Stimulated activated CD8-positive, alpha-beta memory T cell treated with anti-CD3 and anti-CD28 coated beads, Interleukin-4, amount 100 ng/mL, for 4 hours (primary cell): ENCODE results near the gene CFAP157.

Experiments
- DNase-seq, 2 donors: peaks; one replicate each; pipeline ENCODE4 v3.0.0-alpha.2; 2020; ENCODE audit warnings: low read depth in 2 of 2, low spot score in 1 of 2

Gene CFAP157

DNA sequence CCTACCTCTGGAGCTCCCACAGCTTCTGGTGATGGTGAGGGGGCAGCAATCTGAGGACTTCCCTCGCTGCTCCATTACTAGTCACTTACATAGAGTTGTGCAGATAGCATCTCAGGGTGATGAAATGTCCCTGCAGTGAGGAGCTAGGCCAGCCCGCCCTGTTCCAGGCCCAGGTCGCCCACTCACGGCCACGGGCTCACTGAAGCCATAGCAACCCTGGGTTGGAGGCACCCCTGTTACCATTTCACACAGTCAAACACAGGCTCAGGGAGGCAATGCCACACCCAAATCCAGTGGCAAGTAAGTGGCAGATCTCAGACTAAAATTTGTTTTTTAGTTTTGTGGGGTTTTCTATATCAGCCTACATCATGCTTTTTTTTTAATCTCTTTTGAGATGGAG, 52.1 kb downstream of the CFAP157 start:
- no peak for DNase-seq

DNA sequence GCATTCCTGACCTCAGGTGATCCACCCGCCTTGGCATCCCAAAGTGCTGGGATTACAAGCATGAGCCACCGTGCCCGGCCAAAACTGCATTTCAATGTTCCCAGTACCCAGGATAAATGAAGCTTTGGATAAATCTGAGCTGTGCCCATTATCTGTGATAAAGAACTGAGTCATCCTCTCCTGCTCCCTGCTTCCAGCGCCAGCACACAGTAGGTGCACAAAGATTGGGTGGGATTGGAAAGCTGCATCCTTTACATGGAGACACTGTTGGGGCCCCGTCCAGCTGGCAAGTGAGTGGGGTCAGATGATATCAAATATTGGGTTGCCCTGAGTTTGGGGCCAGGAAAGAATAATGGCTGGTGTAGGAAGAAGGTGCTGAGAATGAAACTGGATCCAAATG, 54.3 kb downstream of the CFAP157 start:
- DNase-seq: no peak

DNA sequence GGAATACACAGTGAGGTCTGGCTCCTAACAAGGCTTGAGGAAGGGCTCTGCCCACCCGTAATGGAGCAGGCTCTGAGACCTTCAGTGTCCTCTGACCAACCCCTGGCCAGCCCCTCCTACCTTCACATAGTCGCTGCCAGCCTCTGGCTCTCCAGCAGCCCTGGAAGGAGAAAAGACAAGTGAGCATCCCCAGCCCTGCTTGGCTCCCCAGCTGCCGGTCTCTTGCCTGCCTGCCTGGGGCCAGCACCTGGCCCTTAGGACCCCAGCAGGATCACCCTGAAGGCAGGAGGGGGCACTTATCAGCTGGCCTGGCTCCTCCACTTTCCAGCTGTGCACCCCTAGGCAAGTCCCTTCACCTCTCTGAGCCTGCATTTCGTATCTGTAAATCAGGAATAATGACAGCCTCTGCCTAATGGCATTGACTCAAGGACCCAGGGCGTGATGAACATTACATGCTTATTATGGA, 54.7 kb downstream of the CFAP157 start:
- no peak for DNase-seq

DNA sequence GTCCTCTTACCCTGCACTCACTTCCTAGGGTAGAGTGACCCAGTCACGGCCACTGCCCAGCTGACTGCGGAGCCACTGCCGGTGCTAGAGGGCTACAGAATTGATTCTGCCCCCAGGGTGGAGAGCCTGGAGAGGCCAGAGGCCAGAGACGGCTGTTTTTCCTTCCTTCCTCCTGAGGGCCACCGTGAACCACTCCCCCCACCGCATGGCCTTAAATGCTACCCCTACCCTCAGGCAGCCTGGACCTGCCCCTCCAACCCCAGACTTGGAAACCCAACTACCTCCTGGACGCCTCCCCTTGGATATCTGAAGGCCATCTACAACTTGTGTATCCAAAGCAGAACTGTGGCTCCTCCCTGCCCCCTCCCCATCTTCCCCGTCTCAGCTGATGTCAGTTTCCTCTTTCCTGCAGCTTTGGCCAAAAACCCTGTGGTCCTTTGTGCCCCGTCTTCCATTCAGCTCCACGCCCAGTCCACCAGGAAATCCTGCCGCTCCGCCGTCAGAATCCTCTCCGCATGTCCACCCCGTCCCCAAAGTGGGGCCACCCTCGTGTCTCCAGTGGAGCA, 55.4 kb downstream of the CFAP157 start:
- no peak for DNase-seq

DNA sequence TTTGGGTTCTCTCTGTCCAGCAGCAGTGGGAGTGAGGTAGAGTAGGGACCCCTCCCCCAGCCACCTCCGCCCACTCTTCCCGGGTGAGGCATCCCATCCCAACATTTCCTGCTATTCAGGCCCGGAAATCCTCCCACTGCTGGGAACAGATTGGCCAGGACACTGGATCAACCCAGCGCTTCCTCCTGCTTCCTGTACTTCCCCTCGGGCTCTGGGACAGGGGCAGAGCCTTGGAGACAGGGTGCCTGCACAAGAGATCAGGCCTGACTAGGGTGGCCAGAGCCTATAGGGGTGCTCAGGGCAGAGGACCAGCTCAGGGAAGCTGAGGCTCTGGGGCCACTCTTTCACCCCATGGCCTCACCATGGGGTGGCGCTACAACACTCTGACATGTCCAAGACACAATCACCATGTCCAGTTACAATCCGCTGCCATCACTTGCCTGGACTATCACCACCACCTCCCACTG, 57.2 kb downstream of the CFAP157 start:
- no peak for DNase-seq

DNA sequence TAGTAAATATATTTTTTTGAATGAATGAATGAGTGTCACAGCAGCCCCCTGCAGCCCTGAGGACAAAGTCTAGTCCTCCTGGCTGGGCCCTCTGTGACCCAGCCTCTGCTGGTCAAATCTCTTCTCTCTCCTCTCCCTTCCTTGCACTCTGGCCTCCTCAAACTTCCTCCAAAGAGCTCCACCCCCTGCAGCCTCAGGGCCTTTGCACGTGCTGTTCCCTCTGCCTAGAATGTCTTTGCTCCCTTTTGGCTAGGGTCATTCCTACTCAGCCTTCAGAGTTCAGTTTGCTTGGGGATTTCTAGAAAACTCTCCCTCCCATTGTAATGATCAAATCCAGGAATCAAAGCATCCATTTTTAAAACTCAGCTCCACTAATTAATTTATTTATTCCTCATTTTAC, 58.6 kb downstream of the CFAP157 start:
- DNase-seq: no peak
